ENCODE measurements around the gene MIS18A.

DNA sequence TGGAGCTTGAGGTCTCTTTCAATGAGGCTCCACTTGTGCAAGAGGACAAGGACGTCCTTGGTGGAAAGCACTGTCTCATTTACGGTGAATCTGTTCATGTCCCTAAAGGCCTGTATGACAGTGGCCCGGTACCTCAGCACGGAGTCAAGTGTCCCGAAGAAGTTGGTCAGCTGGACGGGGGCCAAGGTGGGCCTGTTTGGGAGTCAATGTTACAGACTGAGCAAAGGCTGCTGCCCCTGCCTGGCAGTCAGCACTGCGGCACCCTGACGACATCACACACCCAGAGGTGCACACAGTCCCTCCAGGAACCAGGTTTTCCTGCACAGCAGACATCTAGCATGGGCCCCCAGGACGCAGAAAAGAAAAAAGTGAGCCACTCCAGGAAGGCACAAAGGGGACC, 38.9 kb upstream of the MIS18A start:
- no peak for TF ChIP-seq FOXK1 (CRISPR knock-in tag; IDR thresholded peaks at IDR 0.05)
- TF ChIP-seq, protein P1, sequence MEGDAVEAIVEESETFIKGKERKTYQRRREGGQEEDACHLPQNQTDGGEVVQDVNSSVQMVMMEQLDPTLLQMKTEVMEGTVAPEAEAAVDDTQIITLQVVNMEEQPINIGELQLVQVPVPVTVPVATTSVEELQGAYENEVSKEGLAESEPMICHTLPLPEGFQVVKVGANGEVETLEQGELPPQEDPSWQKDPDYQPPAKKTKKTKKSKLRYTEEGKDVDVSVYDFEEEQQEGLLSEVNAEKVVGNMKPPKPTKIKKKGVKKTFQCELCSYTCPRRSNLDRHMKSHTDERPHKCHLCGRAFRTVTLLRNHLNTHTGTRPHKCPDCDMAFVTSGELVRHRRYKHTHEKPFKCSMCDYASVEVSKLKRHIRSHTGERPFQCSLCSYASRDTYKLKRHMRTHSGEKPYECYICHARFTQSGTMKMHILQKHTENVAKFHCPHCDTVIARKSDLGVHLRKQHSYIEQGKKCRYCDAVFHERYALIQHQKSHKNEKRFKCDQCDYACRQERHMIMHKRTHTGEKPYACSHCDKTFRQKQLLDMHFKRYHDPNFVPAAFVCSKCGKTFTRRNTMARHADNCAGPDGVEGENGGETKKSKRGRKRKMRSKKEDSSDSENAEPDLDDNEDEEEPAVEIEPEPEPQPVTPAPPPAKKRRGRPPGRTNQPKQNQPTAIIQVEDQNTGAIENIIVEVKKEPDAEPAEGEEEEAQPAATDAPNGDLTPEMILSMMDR (IDR thresholded peaks at IDR 0.05): no peak
- TF ChIP-seq NFYB (CRISPR knock-in tag; conservative IDR thresholded peaks at IDR 0.05; ENCODE audit: low read depth): no peak
- no peak for TF ChIP-seq IRF2 (CRISPR knock-in tag; IDR thresholded peaks at IDR 0.05; ENCODE audit: borderline replicate concordance, low read depth)
- TF ChIP-seq, protein P2, sequence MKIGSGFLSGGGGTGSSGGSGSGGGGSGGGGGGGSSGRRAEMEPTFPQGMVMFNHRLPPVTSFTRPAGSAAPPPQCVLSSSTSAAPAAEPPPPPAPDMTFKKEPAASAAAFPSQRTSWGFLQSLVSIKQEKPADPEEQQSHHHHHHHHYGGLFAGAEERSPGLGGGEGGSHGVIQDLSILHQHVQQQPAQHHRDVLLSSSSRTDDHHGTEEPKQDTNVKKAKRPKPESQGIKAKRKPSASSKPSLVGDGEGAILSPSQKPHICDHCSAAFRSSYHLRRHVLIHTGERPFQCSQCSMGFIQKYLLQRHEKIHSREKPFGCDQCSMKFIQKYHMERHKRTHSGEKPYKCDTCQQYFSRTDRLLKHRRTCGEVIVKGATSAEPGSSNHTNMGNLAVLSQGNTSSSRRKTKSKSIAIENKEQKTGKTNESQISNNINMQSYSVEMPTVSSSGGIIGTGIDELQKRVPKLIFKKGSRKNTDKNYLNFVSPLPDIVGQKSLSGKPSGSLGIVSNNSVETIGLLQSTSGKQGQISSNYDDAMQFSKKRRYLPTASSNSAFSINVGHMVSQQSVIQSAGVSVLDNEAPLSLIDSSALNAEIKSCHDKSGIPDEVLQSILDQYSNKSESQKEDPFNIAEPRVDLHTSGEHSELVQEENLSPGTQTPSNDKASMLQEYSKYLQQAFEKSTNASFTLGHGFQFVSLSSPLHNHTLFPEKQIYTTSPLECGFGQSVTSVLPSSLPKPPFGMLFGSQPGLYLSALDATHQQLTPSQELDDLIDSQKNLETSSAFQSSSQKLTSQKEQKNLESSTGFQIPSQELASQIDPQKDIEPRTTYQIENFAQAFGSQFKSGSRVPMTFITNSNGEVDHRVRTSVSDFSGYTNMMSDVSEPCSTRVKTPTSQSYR (CRISPR knock-in tag; IDR thresholded peaks at IDR 0.05): no peak
- TF ChIP-seq, protein P3, sequence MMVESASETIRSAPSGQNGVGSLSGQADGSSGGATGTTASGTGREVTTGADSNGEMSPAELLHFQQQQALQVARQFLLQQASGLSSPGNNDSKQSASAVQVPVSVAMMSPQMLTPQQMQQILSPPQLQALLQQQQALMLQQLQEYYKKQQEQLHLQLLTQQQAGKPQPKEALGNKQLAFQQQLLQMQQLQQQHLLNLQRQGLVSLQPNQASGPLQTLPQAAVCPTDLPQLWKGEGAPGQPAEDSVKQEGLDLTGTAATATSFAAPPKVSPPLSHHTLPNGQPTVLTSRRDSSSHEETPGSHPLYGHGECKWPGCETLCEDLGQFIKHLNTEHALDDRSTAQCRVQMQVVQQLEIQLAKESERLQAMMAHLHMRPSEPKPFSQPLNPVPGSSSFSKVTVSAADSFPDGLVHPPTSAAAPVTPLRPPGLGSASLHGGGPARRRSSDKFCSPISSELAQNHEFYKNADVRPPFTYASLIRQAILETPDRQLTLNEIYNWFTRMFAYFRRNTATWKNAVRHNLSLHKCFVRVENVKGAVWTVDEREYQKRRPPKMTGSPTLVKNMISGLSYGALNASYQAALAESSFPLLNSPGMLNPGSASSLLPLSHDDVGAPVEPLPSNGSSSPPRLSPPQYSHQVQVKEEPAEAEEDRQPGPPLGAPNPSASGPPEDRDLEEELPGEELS (CRISPR knock-in tag; IDR thresholded peaks at IDR 0.05): no peak
- TF ChIP-seq, protein P4, sequence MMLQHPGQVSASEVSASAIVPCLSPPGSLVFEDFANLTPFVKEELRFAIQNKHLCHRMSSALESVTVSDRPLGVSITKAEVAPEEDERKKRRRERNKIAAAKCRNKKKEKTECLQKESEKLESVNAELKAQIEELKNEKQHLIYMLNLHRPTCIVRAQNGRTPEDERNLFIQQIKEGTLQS (CRISPR knock-in tag; conservative IDR thresholded peaks at IDR 0.05): no peak
- no peak for TF ChIP-seq CREB1 (CRISPR knock-in tag; IDR thresholded peaks at IDR 0.05)
- TF ChIP-seq, protein P5, sequence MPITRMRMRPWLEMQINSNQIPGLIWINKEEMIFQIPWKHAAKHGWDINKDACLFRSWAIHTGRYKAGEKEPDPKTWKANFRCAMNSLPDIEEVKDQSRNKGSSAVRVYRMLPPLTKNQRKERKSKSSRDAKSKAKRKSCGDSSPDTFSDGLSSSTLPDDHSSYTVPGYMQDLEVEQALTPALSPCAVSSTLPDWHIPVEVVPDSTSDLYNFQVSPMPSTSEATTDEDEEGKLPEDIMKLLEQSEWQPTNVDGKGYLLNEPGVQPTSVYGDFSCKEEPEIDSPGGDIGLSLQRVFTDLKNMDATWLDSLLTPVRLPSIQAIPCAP (CRISPR knock-in tag; IDR thresholded peaks at IDR 0.05): no peak
- TF ChIP-seq, protein P6, sequence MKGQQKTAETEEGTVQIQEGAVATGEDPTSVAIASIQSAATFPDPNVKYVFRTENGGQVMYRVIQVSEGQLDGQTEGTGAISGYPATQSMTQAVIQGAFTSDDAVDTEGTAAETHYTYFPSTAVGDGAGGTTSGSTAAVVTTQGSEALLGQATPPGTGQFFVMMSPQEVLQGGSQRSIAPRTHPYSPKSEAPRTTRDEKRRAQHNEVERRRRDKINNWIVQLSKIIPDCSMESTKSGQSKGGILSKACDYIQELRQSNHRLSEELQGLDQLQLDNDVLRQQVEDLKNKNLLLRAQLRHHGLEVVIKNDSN (CRISPR knock-in tag; IDR thresholded peaks at IDR 0.05): no peak
- no peak for TF ChIP-seq NR2C2 (CRISPR knock-in tag; IDR thresholded peaks at IDR 0.05)
- TF ChIP-seq, protein P7, sequence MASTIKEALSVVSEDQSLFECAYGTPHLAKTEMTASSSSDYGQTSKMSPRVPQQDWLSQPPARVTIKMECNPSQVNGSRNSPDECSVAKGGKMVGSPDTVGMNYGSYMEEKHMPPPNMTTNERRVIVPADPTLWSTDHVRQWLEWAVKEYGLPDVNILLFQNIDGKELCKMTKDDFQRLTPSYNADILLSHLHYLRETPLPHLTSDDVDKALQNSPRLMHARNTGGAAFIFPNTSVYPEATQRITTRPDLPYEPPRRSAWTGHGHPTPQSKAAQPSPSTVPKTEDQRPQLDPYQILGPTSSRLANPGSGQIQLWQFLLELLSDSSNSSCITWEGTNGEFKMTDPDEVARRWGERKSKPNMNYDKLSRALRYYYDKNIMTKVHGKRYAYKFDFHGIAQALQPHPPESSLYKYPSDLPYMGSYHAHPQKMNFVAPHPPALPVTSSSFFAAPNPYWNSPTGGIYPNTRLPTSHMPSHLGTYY (CRISPR knock-in tag; IDR thresholded peaks at IDR 0.05): no peak
- TF ChIP-seq ZNF219 (CRISPR knock-in tag; IDR thresholded peaks at IDR 0.05; ENCODE audit: borderline replicate concordance): no peak

Data from WTC11 (cell line).